IMR-90 (cell line): ENCODE measurements around the gene CNTN5. TPM values are rescaled to one million over a fixed set of nuclear protein-coding genes. Genes with fewer than 3 reads are reported as not detected.

Source experiments
- ATAC-seq: fragments of 200-7000 bp; cut with Tn5 transposase; 2 replicates; pipeline ENCODE4 v1.9.1; 2020; ENCODE audit warnings: low read depth, mild to moderate bottlenecking, moderate library complexity
- BruUV-seq: library from RNA; stranded (reverse); fragments of 400-500 nt; replicated peaks from 2 replicates; lab custom pipeline; 2021; lab: Mats Ljungman, UMichigan
- CTCF ChIA-PET: fragments of 300-600 bp; formaldehyde crosslinking; extraction: SDS; loops from one replicate; lab custom pipeline; 2021; ENCODE audit warnings: antibody characterized with exemption; lab: Yijun Ruan, JAX
- POLR2A ChIA-PET: fragments of 300-600 bp; sonication (Branson Sonifier 250); formaldehyde crosslinking; loops from one replicate; lab custom pipeline; 2022; ENCODE audit warnings: antibody characterized with exemption; ENCODE audit not compliant: unreplicated experiment; lab: Charles Lee
- DNase-seq: peaks from one replicate; pipeline ENCODE4 v3.0.0; 2013
- H2AFZ ChIP-seq: replicated peaks from 2 replicates; pipeline ENCODE3; 2013; ENCODE audit warnings: low read length, mild to moderate bottlenecking; ENCODE audit not compliant: poor library complexity
- H2AK5ac ChIP-seq: 2 replicates; pipeline ENCODE4 v1.6.1; 2013; ENCODE audit warnings: low read depth, low read length, inconsistent platforms
- H2AK9ac ChIP-seq: replicated peaks from 2 replicates; pipeline ENCODE3; 2013; ENCODE audit warnings: mild to moderate bottlenecking, low read depth, low read length, moderate library complexity; ENCODE audit not compliant: poor library complexity
- H2BK120ac ChIP-seq: 2 replicates; pipeline ENCODE4 v1.6.1; 2013; ENCODE audit warnings: low read depth, low read length, inconsistent platforms
- H2BK15ac ChIP-seq: 3 replicates; pipeline ENCODE4 v1.6.1; 2013; ENCODE audit warnings: low read depth, low read length, inconsistent platforms
- H2BK20ac ChIP-seq: 2 replicates; pipeline ENCODE4 v1.6.1; 2013; ENCODE audit warnings: low read depth, mild to moderate bottlenecking, inconsistent platforms, low read length, moderate library complexity
- H2BK5ac ChIP-seq: 2 replicates; pipeline ENCODE4 v1.6.1; 2013; ENCODE audit warnings: mild to moderate bottlenecking, low read depth, low read length, inconsistent platforms; ENCODE audit not compliant: poor library complexity, severe bottlenecking
- H3K14ac ChIP-seq: replicated peaks from 2 replicates; pipeline ENCODE4 v1.6.1; 2013; ENCODE audit warnings: low read depth, low read length, inconsistent platforms
- H3K18ac ChIP-seq: 2 replicates; pipeline ENCODE4 v1.6.1; 2013; ENCODE audit warnings: low read depth, low read length, control low read depth
- H3K23ac ChIP-seq: 2 replicates; pipeline ENCODE4 v1.6.1; 2013; ENCODE audit warnings: low read depth, low read length, inconsistent platforms
- H3K27ac ChIP-seq: 2 replicates; pipeline ENCODE4 v1.5.1; 2013; ENCODE audit warnings: mild to moderate bottlenecking, control low read depth, low read length; ENCODE audit not compliant: insufficient read depth
- H3K27me3 ChIP-seq: 2 replicates; pipeline ENCODE4 v1.6.1; 2013; ENCODE audit warnings: low read length; ENCODE audit not compliant: control insufficient read depth, insufficient read depth
- H3K36me3 ChIP-seq: 2 replicates; pipeline ENCODE4 v1.6.1; 2013; ENCODE audit warnings: low read length, mixed read lengths; ENCODE audit not compliant: control insufficient read depth, insufficient read depth
- H3K4ac ChIP-seq: 2 replicates; pipeline ENCODE4 v1.6.1; 2013; ENCODE audit warnings: low read depth, low read length, inconsistent platforms
- H3K4me1 ChIP-seq: 2 replicates; pipeline ENCODE4 v1.6.1; 2013; ENCODE audit warnings: low read length, mixed read lengths; ENCODE audit not compliant: control insufficient read depth, insufficient read depth
- H3K4me2 ChIP-seq: 2 replicates; pipeline ENCODE4 v1.6.1; 2013; ENCODE audit warnings: low read depth, mild to moderate bottlenecking, control low read depth, low read length, moderate library complexity
- H3K4me3 ChIP-seq: 2 replicates; pipeline ENCODE4 v1.5.1; 2013; ENCODE audit warnings: low read depth, mild to moderate bottlenecking, control low read depth, low read length, moderate library complexity; ENCODE audit not compliant: insufficient read depth
- H3K56ac ChIP-seq: 2 replicates; pipeline ENCODE4 v1.6.1; 2013; ENCODE audit warnings: low read length, inconsistent platforms; ENCODE audit not compliant: insufficient read depth; ENCODE audit errors: extremely low read depth
- H3K79me1 ChIP-seq, 2 experiments: 2 replicates each; pipeline ENCODE4 v1.6.1; 2013; ENCODE audit warnings: low read length in 2 of 2, inconsistent platforms in 1 of 2, low read depth in 1 of 2
- H3K9ac ChIP-seq: 2 replicates; pipeline ENCODE4 v1.6.1; 2013; ENCODE audit warnings: low read depth, low read length, control low read depth
- H3K9me1 ChIP-seq: 2 replicates; pipeline ENCODE4 v1.6.1; 2013; ENCODE audit warnings: low read length, inconsistent platforms; ENCODE audit not compliant: insufficient read depth
- H3K9me3 ChIP-seq: 2 replicates; pipeline ENCODE4 v1.6.1; 2013; ENCODE audit warnings: low read length; ENCODE audit not compliant: control insufficient read depth, insufficient read depth
- H4K20me1 ChIP-seq: 2 replicates; pipeline ENCODE4 v1.6.1; 2013; ENCODE audit warnings: low read length, inconsistent platforms; ENCODE audit not compliant: insufficient read depth
- H4K5ac ChIP-seq: 2 replicates; pipeline ENCODE4 v1.6.1; 2013; ENCODE audit warnings: mild to moderate bottlenecking, low read depth, low read length, control low read depth
- H4K8ac ChIP-seq, 2 experiments: 2 replicates each; pipeline ENCODE4 v1.6.1; 2013; ENCODE audit warnings: low read depth in 2 of 2, low read length in 2 of 2, control low read depth in 1 of 2, inconsistent platforms in 1 of 2
- H4K91ac ChIP-seq: 2 replicates; pipeline ENCODE4 v1.6.1; 2013; ENCODE audit warnings: low read depth, low read length, inconsistent platforms; ENCODE audit not compliant: insufficient read depth
- CEBPB ChIP-seq: IDR thresholded peaks from 2 replicates; pipeline ENCODE4 v1.6.1; 2012; ENCODE audit warnings: low read depth, low read length, improper control_type of control experiment
- CHD1 ChIP-seq: IDR thresholded peaks from 2 replicates; pipeline ENCODE4 v1.6.1; 2012; ENCODE audit warnings: low read depth, low read length, improper control_type of control experiment
- CTCF ChIP-seq: conservative IDR thresholded peaks from 2 replicates; pipeline ENCODE4 v1.5.1; 2012; ENCODE audit warnings: mild to moderate bottlenecking, low read depth, low read length, improper control_type of control experiment
- MAFK ChIP-seq: IDR thresholded peaks from 2 replicates; pipeline ENCODE4 v1.6.1; 2012; ENCODE audit warnings: low read depth, low read length, improper control_type of control experiment
- MAZ ChIP-seq: IDR thresholded peaks from 2 replicates; pipeline ENCODE4 v1.6.1; 2012; ENCODE audit warnings: low read depth, mild to moderate bottlenecking, low read length, improper control_type of control experiment, moderate library complexity, borderline replicate concordance
- MXI1 ChIP-seq: IDR thresholded peaks from 2 replicates; pipeline ENCODE4 v1.6.1; 2012; ENCODE audit warnings: low read depth, mild to moderate bottlenecking, low read length, moderate library complexity, borderline replicate concordance
- NFE2L2 ChIP-seq: fragments of 150-350 bp; IDR thresholded peaks from 2 replicates; pipeline ENCODE4 v1.6.1; 2016; ENCODE audit warnings: low read depth, mild to moderate bottlenecking, low read length
- POLR2A ChIP-seq: IDR thresholded peaks from 2 replicates; pipeline ENCODE4 v1.6.1; 2012; ENCODE audit warnings: mild to moderate bottlenecking, low read depth, low read length
- RAD21 ChIP-seq: IDR thresholded peaks from 2 replicates; pipeline ENCODE4 v1.6.1; 2012; ENCODE audit warnings: low read length, improper control_type of control experiment
- RCOR1 ChIP-seq: IDR thresholded peaks from 2 replicates; pipeline ENCODE4 v1.6.1; 2012; ENCODE audit warnings: mild to moderate bottlenecking, low read length, improper control_type of control experiment; ENCODE audit not compliant: insufficient replicate concordance
- RFX5 ChIP-seq: IDR thresholded peaks from 2 replicates; pipeline ENCODE4 v1.8.0; 2012; ENCODE audit warnings: low read depth, mild to moderate bottlenecking, low read length, moderate library complexity
- SMC3 ChIP-seq: fragments of 150-350 bp; IDR thresholded peaks from 2 replicates; pipeline ENCODE4 v1.6.1; 2016; ENCODE audit warnings: low read depth, mild to moderate bottlenecking, antibody characterized with exemption, low read length, moderate library complexity
- USF2 ChIP-seq: fragments of 150-350 bp; IDR thresholded peaks from 2 replicates; pipeline ENCODE4 v1.6.1; 2017; ENCODE audit warnings: mild to moderate bottlenecking, antibody characterized with exemption, low read length, low read depth
- WGBS, 2 experiments: methylation state at CpG; one replicate each; pipeline versions ENCODE4 v1.1.5 to v1.1.7; 2013; ENCODE audit warnings: missing lambda C conversion rate in 2 of 2; ENCODE audit not compliant: insufficient read length in 1 of 2; ENCODE audit errors: extremely low coverage in 2 of 2; 5-methylcytosine and 5-hydroxymethylcytosine counted together
- dilution Hi-C: fragments of 300-500 bp; cut with HindIII; formaldehyde crosslinking; loops from one replicate; pipeline ENCODE4 v1.14.3; 2018; ENCODE audit warnings: low sequenced_read_pairs; ENCODE audit not compliant: unreplicated experiment
- in situ Hi-C: fragments of 300-500 bp; cut with MboI; formaldehyde crosslinking; loops from 3 replicates; pipeline ENCODE4 v1.14.3; 2019; ENCODE audit warnings: low sequenced_read_pairs, inconsistent platforms, mixed read lengths
- intact Hi-C: fragments of 100-400 bp; cut with micrococcal nuclease; formaldehyde crosslinking; loops from 2 replicates; pipeline ENCODE4 v1.10.0; 2022
- polyA plus RNA-seq, 3 experiments: library from polyadenylated mRNA; depleted of rRNA; stranded (reverse); fragments of >200 nt; gene quantifications; 2 replicates each; pipeline ENCODE4 v1.2.3, GENCODE V29; 2012; ENCODE audit warnings: low replicate concordance in 1 of 3
- total RNA-seq: library from RNA; depleted of rRNA; stranded (reverse); fragments of >200 nt; gene quantifications from 2 replicates; pipeline ENCODE4 v1.2.3, GENCODE V29; 2012

The CNTN5 gene
- total and polyA plus RNA-seq, 2 of the 4 experiments (the other 2 are of a cell fraction): not detected

GRCh38 chr11:100010393-100010792 lies 989.6 kb downstream of the CNTN5 start:
- Histone ChIP-seq H2AK9ac (no peak overlapping the region), H3K9me1 (no peaks in the 10 kb centered on the region), H4K8ac (no peak overlapping the region), H2BK15ac (no peak overlapping the region), H3K27me3 (no peaks in the 10 kb centered on the region), H3K23ac (no peak overlapping the region), H3K14ac (no peak overlapping the region), H3K36me3 (no peaks in the 10 kb centered on the region), H2BK20ac (no peak overlapping the region), H2BK5ac (no peak overlapping the region), H3K18ac (no peak overlapping the region), H3K27ac (no peak overlapping the region), H4K91ac (no peak overlapping the region), H4K20me1 (no peaks in the 10 kb centered on the region), H3K4ac (no peak overlapping the region), H4K5ac (no peak overlapping the region), H2AK5ac (no peak overlapping the region), H2BK120ac (no peak overlapping the region), H3K4me3 (no peak overlapping the region), H3K56ac (no peak overlapping the region), H3K79me1 (no peaks in the 10 kb centered on the region), H3K4me1 (no peaks in the 10 kb centered on the region), H3K4me2 (no peak overlapping the region), H2AFZ (no peak overlapping the region), H3K9ac (no peak overlapping the region), H3K9me3 (peaks cover 8% of the 10 kb centered on the region; the same call in 1 of the 2 replicates)
- ATAC-seq (no peak), DNase-seq (no peak)
- ChIA-PET CTCF (interaction anchor here (0.6 kb wide), 1 partner anchor 181 kb away, joined by 3 read pairs; no protein-coding TSS in a partner anchor), POLR2A (no interaction called here)
- dilution Hi-C loops: no loop called here
- TF ChIP-seq RFX5 (no peak), NFE2L2 (no peak), CHD1 (no peak), POLR2A (no peak), CTCF (no peak), CEBPB (no peak), MAZ (no peak), RAD21 (no peak), MXI1 (no peak), MAFK (no peak), USF2 (no peak), RCOR1 (no peak), SMC3 (no peak)
- intact Hi-C loops: no loop called here
- no CpG with 5 or more reads among the region's 3 CpGs for WGBS, 2 experiments
- in situ Hi-C loops: no loop called here
- no TSS peak for BruUV-seq
